Measurements from ENCODE around the gene TMEM242. TPM values are rescaled to one million over a fixed set of nuclear protein-coding genes. Genes with fewer than 3 reads are reported as not detected.
"Not testable (repeated sequence)": the region's sequence is repeated elsewhere in the genome, so short reads cannot be mapped to it uniquely, and the experiment has no call there.

TMEM242 gene
- total RNA-seq, 1 donor, result 6.2 TPM

DNA sequence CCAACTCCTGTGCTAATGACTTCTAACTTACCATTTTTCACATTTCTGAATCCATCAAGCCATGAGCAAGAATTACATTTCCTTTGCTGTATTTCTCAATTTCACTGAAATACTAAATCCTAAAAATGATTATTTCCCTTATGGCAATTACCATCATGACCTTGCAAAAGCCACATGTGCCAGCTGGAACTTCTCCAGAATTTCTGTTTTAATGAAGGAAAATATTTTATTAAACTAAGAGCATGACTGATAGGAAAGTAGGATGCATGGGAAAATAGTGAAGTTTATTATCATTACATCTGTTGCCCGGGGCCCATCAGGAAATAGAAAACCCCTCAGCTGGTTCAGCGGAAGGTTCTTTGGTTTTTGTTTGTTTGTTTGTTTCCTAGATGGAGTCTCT is 14.4 kb upstream of the TMEM242 start:
- TF ChIP-seq, protein P1, sequence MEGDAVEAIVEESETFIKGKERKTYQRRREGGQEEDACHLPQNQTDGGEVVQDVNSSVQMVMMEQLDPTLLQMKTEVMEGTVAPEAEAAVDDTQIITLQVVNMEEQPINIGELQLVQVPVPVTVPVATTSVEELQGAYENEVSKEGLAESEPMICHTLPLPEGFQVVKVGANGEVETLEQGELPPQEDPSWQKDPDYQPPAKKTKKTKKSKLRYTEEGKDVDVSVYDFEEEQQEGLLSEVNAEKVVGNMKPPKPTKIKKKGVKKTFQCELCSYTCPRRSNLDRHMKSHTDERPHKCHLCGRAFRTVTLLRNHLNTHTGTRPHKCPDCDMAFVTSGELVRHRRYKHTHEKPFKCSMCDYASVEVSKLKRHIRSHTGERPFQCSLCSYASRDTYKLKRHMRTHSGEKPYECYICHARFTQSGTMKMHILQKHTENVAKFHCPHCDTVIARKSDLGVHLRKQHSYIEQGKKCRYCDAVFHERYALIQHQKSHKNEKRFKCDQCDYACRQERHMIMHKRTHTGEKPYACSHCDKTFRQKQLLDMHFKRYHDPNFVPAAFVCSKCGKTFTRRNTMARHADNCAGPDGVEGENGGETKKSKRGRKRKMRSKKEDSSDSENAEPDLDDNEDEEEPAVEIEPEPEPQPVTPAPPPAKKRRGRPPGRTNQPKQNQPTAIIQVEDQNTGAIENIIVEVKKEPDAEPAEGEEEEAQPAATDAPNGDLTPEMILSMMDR (IDR thresholded peaks at IDR 0.05; ENCODE audit: extremely low read depth, low read depth, low read length), result no peak
- H3K79me2 ChIP-seq (ENCODE audit: insufficient read depth, low read length), result no peaks in the 10 kb centered on the region
- peaks cover 8% of the 10 kb centered on the region for H3K27me3 ChIP-seq (ENCODE audit: insufficient read depth, low read length)
- no peak for DNase-seq (ENCODE audit: insufficient read length, low spot score, missing footprints)
- no peaks in the 10 kb centered on the region for H3K4me1 ChIP-seq (ENCODE audit: insufficient read depth, low read length)
- H3K9me3 ChIP-seq (ENCODE audit: low read depth, low read length), result no peaks in the 10 kb centered on the region
- H3K4me3 ChIP-seq (ENCODE audit: insufficient read depth, low read length), result no peak overlapping the region
- H4K20me1 ChIP-seq (ENCODE audit: insufficient read depth, low read length), result no peaks in the 10 kb centered on the region
- H2AFZ ChIP-seq (ENCODE audit: low read length), result no peak overlapping the region
- H3K36me3 ChIP-seq (ENCODE audit: insufficient read depth, low read length), result no peaks in the 10 kb centered on the region
- no peak overlapping the region for H3K4me2 ChIP-seq (ENCODE audit: insufficient read depth, low read length)
- H3K27ac ChIP-seq (ENCODE audit: low read depth, low read length), result no peak overlapping the region

DNA sequence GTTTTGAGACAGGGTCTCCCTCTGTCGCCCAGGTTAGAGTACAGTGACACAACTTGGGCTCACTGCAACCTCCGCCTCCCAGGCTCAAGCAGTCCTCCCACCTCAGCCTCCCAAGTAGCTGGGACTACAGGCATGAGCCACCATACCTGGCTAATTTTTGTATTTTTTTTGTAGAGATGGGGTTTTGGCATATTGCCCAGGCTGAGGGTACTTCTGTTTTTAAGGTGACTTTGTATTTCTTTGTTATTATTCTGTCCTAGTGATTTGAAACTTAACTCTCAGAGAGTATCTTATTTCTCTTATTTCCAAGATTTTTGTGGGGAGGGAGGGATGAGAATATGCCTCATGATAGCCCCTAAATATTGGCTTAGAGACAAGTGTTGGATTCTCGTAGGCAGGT is 14.0 kb upstream of the TMEM242 start:
- not testable (repeated sequence) for H2AFZ ChIP-seq (ENCODE audit: low read length); H3K27ac ChIP-seq (ENCODE audit: low read depth, low read length); H3K4me1 ChIP-seq (ENCODE audit: insufficient read depth, low read length); H3K79me2 ChIP-seq (ENCODE audit: insufficient read depth, low read length); H4K20me1 ChIP-seq (ENCODE audit: insufficient read depth, low read length); DNase-seq (ENCODE audit: insufficient read length, low spot score, missing footprints); H3K9me3 ChIP-seq (ENCODE audit: low read depth, low read length); H3K4me3 ChIP-seq (ENCODE audit: insufficient read depth, low read length); H3K4me2 ChIP-seq (ENCODE audit: insufficient read depth, low read length); H3K36me3 ChIP-seq (ENCODE audit: insufficient read depth, low read length)
- H3K27me3 ChIP-seq (ENCODE audit: insufficient read depth, low read length), result peaks cover 13% of the 10 kb centered on the region

DNA sequence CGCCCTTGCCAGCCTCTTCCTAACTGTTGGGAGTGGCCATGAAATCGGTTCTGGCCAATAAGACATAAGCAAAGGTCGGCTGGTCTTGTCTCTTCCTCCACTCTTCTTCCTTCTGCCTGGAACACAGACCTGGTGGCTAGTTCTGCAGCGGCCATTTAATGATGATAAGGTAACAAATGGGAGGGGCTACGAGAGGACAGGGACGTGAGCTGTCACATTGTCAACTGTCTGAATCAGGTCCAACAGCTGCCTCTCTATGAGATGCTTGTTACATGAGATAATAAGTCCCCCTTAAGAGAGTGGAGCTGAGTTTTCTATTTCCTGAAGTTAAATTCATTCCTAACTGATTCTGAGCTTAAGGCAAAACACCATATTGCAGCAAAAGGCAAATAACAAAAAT is 12.5 kb upstream of the TMEM242 start:
- Histone ChIP-seq H4K20me1 (ENCODE audit: insufficient read depth, low read length) (no peaks in the 10 kb centered on the region), H3K27me3 (ENCODE audit: insufficient read depth, low read length) (peaks cover 20% of the 10 kb centered on the region), H3K79me2 (ENCODE audit: insufficient read depth, low read length) (no peaks in the 10 kb centered on the region), H3K27ac (ENCODE audit: low read depth, low read length) (no peak overlapping the region), H3K4me2 (ENCODE audit: insufficient read depth, low read length) (no peak overlapping the region), H3K36me3 (ENCODE audit: insufficient read depth, low read length) (no peaks in the 10 kb centered on the region), H2AFZ (ENCODE audit: low read length) (no peak overlapping the region), H3K4me3 (ENCODE audit: insufficient read depth, low read length) (no peak overlapping the region), H3K4me1 (ENCODE audit: insufficient read depth, low read length) (no peaks in the 10 kb centered on the region), H3K9me3 (ENCODE audit: low read depth, low read length) (no peaks in the 10 kb centered on the region)
- DNase-seq (ENCODE audit: insufficient read length, low spot score, missing footprints), result no peak
- TF ChIP-seq, protein P1 (IDR thresholded peaks at IDR 0.05; ENCODE audit: extremely low read depth, low read depth, low read length), result no peak

DNA sequence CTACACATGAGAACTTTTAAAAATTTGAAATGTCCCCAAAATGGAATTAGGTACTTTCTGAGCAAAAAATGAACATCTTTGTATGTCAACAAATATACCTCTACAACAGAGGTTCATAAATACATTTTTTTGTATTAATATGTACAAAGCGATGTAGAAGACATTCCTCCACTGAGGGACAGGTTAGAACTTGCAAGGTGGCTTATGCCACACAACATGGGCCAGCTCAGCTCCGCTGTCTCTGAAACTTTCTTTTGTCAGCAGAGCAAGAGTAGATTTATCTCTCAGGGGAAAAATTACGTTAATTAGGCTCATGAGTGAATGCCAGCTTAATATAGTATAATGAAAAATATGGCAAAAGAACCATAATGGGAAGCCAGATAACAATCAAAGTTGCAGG is 10.6 kb upstream of the TMEM242 start:
- TF ChIP-seq, protein P1 (IDR thresholded peaks at IDR 0.05; ENCODE audit: extremely low read depth, low read depth, low read length), result no peak
- Histone ChIP-seq H3K36me3 (ENCODE audit: insufficient read depth, low read length) (no peaks in the 10 kb centered on the region), H3K4me1 (ENCODE audit: insufficient read depth, low read length) (peaks cover 4% of the 10 kb centered on the region)

More for the DNA sequence above, 10.6 kb upstream of the TMEM242 start:
- Histone ChIP-seq H3K4me2 (ENCODE audit: insufficient read depth, low read length) (no peak overlapping the region), H4K20me1 (ENCODE audit: insufficient read depth, low read length) (no peaks in the 10 kb centered on the region), H3K79me2 (ENCODE audit: insufficient read depth, low read length) (no peaks in the 10 kb centered on the region), H2AFZ (ENCODE audit: low read length) (no peak overlapping the region), H3K9me3 (ENCODE audit: low read depth, low read length) (no peaks in the 10 kb centered on the region), H3K27me3 (ENCODE audit: insufficient read depth, low read length) (peaks cover 20% of the 10 kb centered on the region), H3K27ac (ENCODE audit: low read depth, low read length) (no peak overlapping the region), H3K4me3 (ENCODE audit: insufficient read depth, low read length) (no peak overlapping the region)
- DNase-seq (ENCODE audit: insufficient read length, low spot score, missing footprints), result no peak
